MV-4-11 (cell line): ENCODE data around the gene PUM2.

Experiments
- DNase-seq: peaks from one replicate; lab custom pipeline; 2025; lab: John Stamatoyannopoulos, UW

The PUM2 gene

GRCh38 chr2:20346565-20347381 is 3.9 kb downstream of the PUM2 start:
- DNase-seq: no peak

- no peak for DNase-seq
Observed at GRCh38 chr2:20343128-20343527, 7.5 kb downstream of the PUM2 start.

GRCh38 chr2:20339012-20339411 is 11.6 kb downstream of the PUM2 start:
- no peak for DNase-seq

- no peak for DNase-seq
Observed at GRCh38 chr2:20334605-20335203, 15.9 kb downstream of the PUM2 start.

GRCh38 chr2:20333738-20334137 is 16.9 kb downstream of the PUM2 start:
- no peak for DNase-seq

GRCh38 chr2:20330192-20330591 is 20.5 kb downstream of the PUM2 start:
- DNase-seq: peak; percentile 62

GRCh38 chr2:20327370-20327769 is 23.3 kb downstream of the PUM2 start:
- DNase-seq: no peak

GRCh38 chr2:20326163-20326780 is 24.4 kb downstream of the PUM2 start:
- peak; percentile 14 for DNase-seq

- no peak for DNase-seq
Observed at GRCh38 chr2:20322527-20323300, 27.9 kb downstream of the PUM2 start.

- no peak for DNase-seq
Observed at GRCh38 chr2:20317690-20318089, 33.0 kb downstream of the PUM2 start.

- DNase-seq: no peak
Observed at GRCh38 chr2:20317197-20317596, 33.4 kb downstream of the PUM2 start.

GRCh38 chr2:20314562-20315501 is 35.8 kb downstream of the PUM2 start:
- DNase-seq: no peak

GRCh38 chr2:20313659-20314058 is 37.0 kb downstream of the PUM2 start:
- peak; percentile 44 for DNase-seq

GRCh38 chr2:20309001-20309400 is 41.6 kb downstream of the PUM2 start:
- no peak for DNase-seq

- no peak for DNase-seq
Observed at GRCh38 chr2:20307311-20307710, 43.3 kb downstream of the PUM2 start.

- DNase-seq: no peak
Observed at GRCh38 chr2:20304411-20304810, 46.2 kb downstream of the PUM2 start.

GRCh38 chr2:20303966-20304365 is 46.7 kb downstream of the PUM2 start:
- no peak for DNase-seq

GRCh38 chr2:20302019-20302418 is 48.6 kb downstream of the PUM2 start:
- DNase-seq: no peak

- no peak for DNase-seq
Observed at GRCh38 chr2:20300656-20301055, 50.0 kb downstream of the PUM2 start.

GRCh38 chr2:20299113-20299512 is 51.5 kb downstream of the PUM2 start:
- DNase-seq: no peak

- DNase-seq: no peak
Observed at GRCh38 chr2:20294231-20294630, 56.4 kb downstream of the PUM2 start.
